SK-N-SH treated with all-trans-retinoic acid at 6 μM for 48 hours (cell line): ENCODE data around the gene DDX11.
"Not testable (repeated sequence)": the region's sequence is repeated elsewhere in the genome, so short reads cannot be mapped to it uniquely, and the experiment has no call there.

Source experiments
- CSDC2 ChIP-seq: fragments of 250-450 bp; sonication (Bioruptor Pico); IDR thresholded peaks from 2 replicates; pipeline ENCODE4 v1.5.0; 2020; ENCODE audit warnings: mild to moderate bottlenecking, moderate library complexity
- PATZ1 ChIP-seq: fragments of 250-450 bp; sonication (Bioruptor Pico); IDR thresholded peaks from 2 replicates; pipeline ENCODE4 v1.8.0; 2020; ENCODE audit warnings: mild to moderate bottlenecking, moderate library complexity, borderline replicate concordance
- PPARA ChIP-seq: fragments of 250-450 bp; sonication (Bioruptor Pico); IDR thresholded peaks from 2 replicates; pipeline ENCODE4 v1.5.0; 2020; ENCODE audit warnings: mild to moderate bottlenecking, borderline replicate concordance
- SNAI2 ChIP-seq: fragments of 250-450 bp; sonication (Bioruptor Pico); IDR thresholded peaks from 2 replicates; pipeline ENCODE4 v1.5.0; 2020; ENCODE audit warnings: mild to moderate bottlenecking, moderate library complexity
- ZFP3 ChIP-seq: fragments of 250-450 bp; sonication (Bioruptor Pico); IDR thresholded peaks from 2 replicates; pipeline ENCODE4 v1.5.0; 2020; ENCODE audit warnings: mild to moderate bottlenecking, moderate library complexity
- ZNF8 ChIP-seq: fragments of 450-650 bp; formaldehyde crosslinking; IDR thresholded peaks from 2 replicates; pipeline ENCODE4 v1.5.0; 2020; ENCODE audit warnings: mild to moderate bottlenecking, moderate library complexity

- TF ChIP-seq CSDC2 (CRISPR knock-in tag); PPARA (CRISPR knock-in tag); ZFP3 (CRISPR knock-in tag); PATZ1 (CRISPR knock-in tag); SNAI2; ZNF8 (CRISPR knock-in tag): not testable (repeated sequence)
These were observed 27.0 kb downstream of the DDX11 start for GRCh38 chr12:31100503-31101208.
